HCEC 1CT (cell line): Measurements from ENCODE around the gene DIS3L2.
"Not testable (repeated sequence)": the region's sequence is repeated elsewhere in the genome, so short reads cannot be mapped to it uniquely, and the experiment has no call there.

ENCODE experiments used
- DNase-seq: peaks from one replicate; pipeline ENCODE4 v3.0.0-alpha.2; 2017

DIS3L2 gene

GRCh38 chr2:232353660-232354059 lies 392.1 kb downstream of the DIS3L2 start:
- DNase-seq = no peak

GRCh38 chr2:232354069-232354468 lies 392.6 kb downstream of the DIS3L2 start:
- no peak for DNase-seq

- no peak for DNase-seq
These were observed 400.1 kb downstream of the DIS3L2 start for GRCh38 chr2:232361646-232362045.

GRCh38 chr2:232362174-232362900 lies 400.8 kb downstream of the DIS3L2 start:
- no peak for DNase-seq

GRCh38 chr2:232363064-232363783 lies 401.7 kb downstream of the DIS3L2 start:
- not testable (repeated sequence) for DNase-seq

GRCh38 chr2:232363784-232364615 lies 402.5 kb downstream of the DIS3L2 start:
- DNase-seq = no peak

GRCh38 chr2:232364806-232365594 lies 403.5 kb downstream of the DIS3L2 start:
- not testable (repeated sequence) for DNase-seq

GRCh38 chr2:232365621-232366321 lies 404.3 kb downstream of the DIS3L2 start:
- DNase-seq = peak; percentile 17

GRCh38 chr2:232366461-232366860 lies 404.9 kb downstream of the DIS3L2 start:
- DNase-seq = not testable (repeated sequence)

GRCh38 chr2:232367016-232367415 lies 405.5 kb downstream of the DIS3L2 start:
- no peak for DNase-seq

- no peak for DNase-seq
These were observed 406.2 kb downstream of the DIS3L2 start for GRCh38 chr2:232367591-232368233.

GRCh38 chr2:232368311-232368731 lies 406.8 kb downstream of the DIS3L2 start:
- DNase-seq = peak; percentile 68

GRCh38 chr2:232369126-232369951 lies 407.8 kb downstream of the DIS3L2 start:
- no peak for DNase-seq

- DNase-seq = not testable (repeated sequence)
These were observed 408.5 kb downstream of the DIS3L2 start for GRCh38 chr2:232370007-232370406.

- DNase-seq = peak; percentile 68
These were observed 411.0 kb downstream of the DIS3L2 start for GRCh38 chr2:232372231-232373208.

GRCh38 chr2:232374356-232374755 lies 412.8 kb downstream of the DIS3L2 start:
- DNase-seq = no peak

- no peak for DNase-seq
These were observed 413.7 kb downstream of the DIS3L2 start for GRCh38 chr2:232375164-232375563.

- DNase-seq = no peak
These were observed 414.7 kb downstream of the DIS3L2 start for GRCh38 chr2:232376260-232376659.

GRCh38 chr2:232376713-232377112 lies 415.2 kb downstream of the DIS3L2 start:
- DNase-seq = no peak
